Glutamatergic neuron (in vitro differentiated cells): ENCODE measurements around the gene PPP6R3. TPM values are rescaled to one million over a fixed set of nuclear protein-coding genes. Genes with fewer than 3 reads are reported as not detected.
"Not testable (repeated sequence)": the region's sequence is repeated elsewhere in the genome, so short reads cannot be mapped to it uniquely, and the experiment has no call there.

Experiments used
- DNase-seq: peaks from one replicate; pipeline ENCODE4 v3.0.0; 2022
- H3K27ac Mint-ChIP-seq: one replicate; pipeline ENCODE4 v1.8.0; 2020; ENCODE audit warnings: mild to moderate bottlenecking, mixed read lengths, inconsistent platforms; ENCODE audit not compliant: unreplicated experiment
- H3K27me3 Mint-ChIP-seq: one replicate; pipeline ENCODE4 v1.8.0; 2020; ENCODE audit warnings: mild to moderate bottlenecking, moderate library complexity, mixed read lengths, inconsistent platforms; ENCODE audit not compliant: unreplicated experiment
- H3K36me3 Mint-ChIP-seq: one replicate; pipeline ENCODE4 v1.8.0; 2020; ENCODE audit warnings: mild to moderate bottlenecking, mixed read lengths, inconsistent platforms; ENCODE audit not compliant: unreplicated experiment
- H3K4me1 Mint-ChIP-seq: one replicate; pipeline ENCODE4 v1.8.0; 2020; ENCODE audit warnings: mild to moderate bottlenecking, low read depth, mixed read lengths, inconsistent platforms; ENCODE audit not compliant: unreplicated experiment
- H3K4me3 Mint-ChIP-seq: one replicate; pipeline ENCODE4 v1.8.0; 2020; ENCODE audit warnings: mild to moderate bottlenecking, mixed read lengths, inconsistent platforms; ENCODE audit not compliant: unreplicated experiment
- H3K9me3 Mint-ChIP-seq: one replicate; pipeline ENCODE4 v1.8.0; 2020; ENCODE audit warnings: mild to moderate bottlenecking, moderate library complexity, mixed read lengths, inconsistent platforms; ENCODE audit not compliant: unreplicated experiment
- total RNA-seq: library from RNA; stranded (reverse); fragmentation: NEBNext Ultra II Directional; extraction: Animal tissue kit (Norgen Biotek cat#: 25700); gene quantifications from one replicate; pipeline ENCODE4 v1.2.1, GENCODE V29; 2021; ENCODE audit not compliant: unreplicated experiment
- TF ChIP-seq, protein P1 (sequence below): fragments of 200-600 bp; sonication (generic); IDR thresholded peaks from one replicate; pipeline ENCODE4 v1.5.0; 2021; ENCODE audit not compliant: partially characterized antibody, unreplicated experiment

PPP6R3 gene
- total RNA-seq, 1 donor from 2014 or later: 312 TPM

DNA sequence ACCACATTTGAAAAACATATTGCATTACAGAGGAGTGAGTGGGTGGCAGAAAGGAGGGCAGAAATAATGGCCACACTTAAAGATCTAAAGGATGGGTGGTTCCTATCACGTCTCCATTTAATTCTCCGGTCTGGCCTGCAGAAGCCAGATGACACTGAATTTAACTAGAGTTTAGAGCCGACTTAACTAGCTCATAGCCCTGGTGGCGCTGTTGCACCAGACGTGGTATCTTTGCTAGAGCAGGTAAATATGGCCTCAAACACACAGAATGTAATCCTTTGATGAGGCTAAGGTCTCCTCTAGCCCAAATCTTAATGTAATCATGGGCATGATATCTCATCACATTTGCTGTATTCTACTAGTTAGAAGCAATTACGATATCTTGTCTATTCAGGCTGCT, 172.2 kb downstream of the PPP6R3 start:
- TF ChIP-seq, protein P1, sequence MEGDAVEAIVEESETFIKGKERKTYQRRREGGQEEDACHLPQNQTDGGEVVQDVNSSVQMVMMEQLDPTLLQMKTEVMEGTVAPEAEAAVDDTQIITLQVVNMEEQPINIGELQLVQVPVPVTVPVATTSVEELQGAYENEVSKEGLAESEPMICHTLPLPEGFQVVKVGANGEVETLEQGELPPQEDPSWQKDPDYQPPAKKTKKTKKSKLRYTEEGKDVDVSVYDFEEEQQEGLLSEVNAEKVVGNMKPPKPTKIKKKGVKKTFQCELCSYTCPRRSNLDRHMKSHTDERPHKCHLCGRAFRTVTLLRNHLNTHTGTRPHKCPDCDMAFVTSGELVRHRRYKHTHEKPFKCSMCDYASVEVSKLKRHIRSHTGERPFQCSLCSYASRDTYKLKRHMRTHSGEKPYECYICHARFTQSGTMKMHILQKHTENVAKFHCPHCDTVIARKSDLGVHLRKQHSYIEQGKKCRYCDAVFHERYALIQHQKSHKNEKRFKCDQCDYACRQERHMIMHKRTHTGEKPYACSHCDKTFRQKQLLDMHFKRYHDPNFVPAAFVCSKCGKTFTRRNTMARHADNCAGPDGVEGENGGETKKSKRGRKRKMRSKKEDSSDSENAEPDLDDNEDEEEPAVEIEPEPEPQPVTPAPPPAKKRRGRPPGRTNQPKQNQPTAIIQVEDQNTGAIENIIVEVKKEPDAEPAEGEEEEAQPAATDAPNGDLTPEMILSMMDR: peak; percentile 24
- no peak overlapping the region for H3K4me3 Mint-ChIP-seq
- no peaks in the 10 kb centered on the region for H3K9me3 Mint-ChIP-seq
- no peaks in the 10 kb centered on the region for H3K36me3 Mint-ChIP-seq
- DNase-seq: peak; percentile 63
- H3K27ac Mint-ChIP-seq: no peak overlapping the region
- no peaks in the 10 kb centered on the region for H3K27me3 Mint-ChIP-seq
- H3K4me1 Mint-ChIP-seq: no peaks in the 10 kb centered on the region

DNA sequence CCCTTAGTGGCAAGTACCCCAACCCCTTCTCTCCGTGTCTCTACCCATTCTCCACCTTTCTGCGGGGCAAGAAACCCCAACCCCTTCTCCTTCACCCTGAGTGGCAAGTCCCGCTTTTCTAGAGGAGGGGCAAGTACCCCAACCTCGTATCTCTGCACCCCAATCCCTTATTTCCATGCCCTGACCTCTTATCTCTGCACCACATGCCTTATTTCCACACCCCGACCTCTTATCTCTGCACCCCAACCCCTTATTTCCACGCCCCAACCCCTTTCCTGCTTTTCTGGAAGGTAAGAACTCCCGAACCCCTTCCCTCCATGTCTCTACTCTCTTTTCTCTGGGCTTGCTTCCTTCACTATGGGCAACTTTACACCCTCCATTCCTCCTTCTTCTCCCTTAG, 174.1 kb downstream of the PPP6R3 start:
- not testable (repeated sequence) for H3K27me3 Mint-ChIP-seq, H3K36me3 Mint-ChIP-seq, H3K4me3 Mint-ChIP-seq, H3K4me1 Mint-ChIP-seq, H3K9me3 Mint-ChIP-seq, H3K27ac Mint-ChIP-seq, DNase-seq

DNA sequence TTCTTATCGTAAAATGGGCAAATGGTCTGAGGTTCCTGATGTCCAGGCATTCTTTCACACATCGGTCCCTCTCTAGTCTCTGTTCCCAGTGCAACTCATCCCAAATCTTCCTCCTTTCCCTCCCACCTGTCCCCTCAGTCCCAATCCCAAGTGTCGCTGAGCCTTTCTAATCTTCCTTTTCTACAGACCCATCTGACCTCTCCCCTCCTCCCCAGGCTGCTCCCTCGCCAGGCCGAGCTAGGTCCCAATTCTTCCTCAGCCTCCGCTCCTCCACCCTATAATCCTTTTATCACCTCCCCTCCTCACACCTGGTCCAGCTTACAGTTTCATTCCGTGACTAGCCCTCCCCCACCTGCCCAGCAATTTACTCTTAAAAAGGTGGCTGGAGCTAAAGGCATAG, 174.6 kb downstream of the PPP6R3 start:
- H3K4me1 Mint-ChIP-seq, H3K27ac Mint-ChIP-seq, H3K9me3 Mint-ChIP-seq, H3K36me3 Mint-ChIP-seq, DNase-seq, H3K27me3 Mint-ChIP-seq, H3K4me3 Mint-ChIP-seq: not testable (repeated sequence)

DNA sequence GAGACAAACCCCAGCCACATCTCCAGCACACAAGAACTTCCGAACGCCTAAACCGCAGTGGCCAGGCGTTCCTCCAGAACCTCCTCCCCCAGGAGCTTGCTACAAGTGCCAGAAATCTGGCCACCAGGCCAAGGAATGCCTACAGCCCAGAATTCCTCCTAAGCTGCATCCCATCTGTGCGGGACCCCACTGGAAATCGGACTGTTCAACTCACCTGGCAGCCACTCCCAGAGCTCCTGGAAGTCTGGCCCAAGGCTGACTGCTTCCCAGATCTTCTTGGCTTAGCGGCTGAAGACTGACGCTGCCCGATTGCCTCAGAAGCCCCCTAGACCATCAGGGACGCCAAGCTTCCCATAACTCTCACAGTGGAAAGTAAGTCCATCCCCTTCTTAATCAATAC, 175.3 kb downstream of the PPP6R3 start:
- H3K27ac Mint-ChIP-seq, H3K4me1 Mint-ChIP-seq: not testable (repeated sequence)

DNA sequence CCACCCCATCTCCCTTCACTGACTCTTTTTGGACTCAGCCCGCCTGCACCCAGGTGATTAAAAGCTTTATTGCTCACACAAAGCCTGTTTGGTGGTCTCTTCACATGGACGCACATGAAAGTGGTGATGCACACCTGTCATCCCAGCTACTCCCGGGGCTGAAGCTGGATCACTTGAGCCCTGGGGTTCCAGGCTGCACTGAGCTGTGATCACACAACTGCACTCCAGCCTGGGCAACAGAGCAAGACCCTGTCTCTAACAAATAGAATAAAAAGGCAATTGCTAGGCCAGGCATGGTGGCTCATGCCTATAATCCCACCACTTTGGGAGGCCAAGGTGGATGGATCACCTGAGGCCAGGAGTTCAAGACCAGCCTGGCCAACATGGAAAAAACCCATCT, 178.8 kb downstream of the PPP6R3 start:
- H3K36me3 Mint-ChIP-seq, H3K27ac Mint-ChIP-seq, H3K4me1 Mint-ChIP-seq, H3K4me3 Mint-ChIP-seq, H3K9me3 Mint-ChIP-seq, H3K27me3 Mint-ChIP-seq, DNase-seq: not testable (repeated sequence)

More for the DNA sequence above, 175.3 kb downstream of the PPP6R3 start:
- H3K27me3 Mint-ChIP-seq, H3K36me3 Mint-ChIP-seq, H3K9me3 Mint-ChIP-seq, H3K4me3 Mint-ChIP-seq, DNase-seq: not testable (repeated sequence)

DNA sequence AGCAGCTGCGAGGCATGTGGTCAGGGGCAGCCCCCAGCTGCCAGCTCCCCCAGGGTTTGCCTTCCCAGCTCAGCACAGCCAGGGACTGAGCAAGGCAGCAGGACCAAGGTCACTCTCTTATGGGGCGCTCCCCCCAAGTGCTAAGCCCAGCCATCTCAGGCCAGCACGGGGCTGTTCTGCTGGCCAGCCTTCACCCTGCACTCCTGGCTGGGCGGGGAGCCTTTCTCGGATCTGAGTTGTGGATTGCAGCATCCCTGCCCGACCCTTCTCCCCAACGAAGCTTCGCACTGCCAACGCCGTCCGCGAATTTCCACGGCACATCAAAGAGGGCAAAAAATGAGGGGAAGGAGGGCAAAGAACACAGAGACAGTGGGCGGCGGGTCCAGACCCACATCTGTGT, 181.3 kb downstream of the PPP6R3 start:
- Mint-ChIP-seq H3K4me3 (no peak overlapping the region), H3K4me1 (no peaks in the 10 kb centered on the region), H3K9me3 (peaks cover 1% of the 10 kb centered on the region), H3K36me3 (peaks cover 10% of the 10 kb centered on the region), H3K27ac (no peak overlapping the region), H3K27me3 (peaks cover 2% of the 10 kb centered on the region)
- TF ChIP-seq, protein P1: no peak
- DNase-seq: no peak

DNA sequence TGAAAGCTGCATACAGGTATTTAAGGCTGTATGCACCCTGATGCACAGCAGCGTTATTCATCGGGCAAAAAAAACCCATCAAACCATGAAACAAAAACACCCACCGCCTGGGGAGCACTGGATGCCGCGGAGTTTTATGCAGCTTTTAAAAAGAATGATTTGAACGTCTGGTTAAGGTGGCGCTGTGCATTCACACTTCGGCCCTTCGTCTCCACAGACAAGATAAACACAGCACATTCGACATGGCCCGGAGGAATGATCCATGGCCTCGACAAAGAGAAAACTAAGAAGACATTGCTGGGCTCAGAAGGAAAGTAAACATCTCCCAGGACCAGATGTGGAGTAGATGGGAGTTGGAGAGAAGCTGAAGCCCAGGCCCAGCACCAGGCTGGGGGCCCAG, 183.0 kb downstream of the PPP6R3 start:
- TF ChIP-seq, protein P1: no peak
- H3K27ac Mint-ChIP-seq: no peak overlapping the region

More for the DNA sequence above, 183.0 kb downstream of the PPP6R3 start:
- Mint-ChIP-seq H3K36me3 (peaks cover 15% of the 10 kb centered on the region), H3K4me1 (no peaks in the 10 kb centered on the region), H3K4me3 (no peak overlapping the region), H3K9me3 (peaks cover 1% of the 10 kb centered on the region), H3K27me3 (peaks cover under 1% of the 10 kb centered on the region)
- no peak for DNase-seq
